BJ (cell line): ENCODE results near the gene EMX1. TPM values are rescaled to one million over a fixed set of nuclear protein-coding genes. Genes with fewer than 3 reads are reported as not detected.

ENCODE experiments used
- CTCF ChIA-PET: fragments of 350-600 bp; formaldehyde crosslinking; extraction: SDS; loops from one replicate; lab custom pipeline; 2021; ENCODE audit warnings: antibody characterized with exemption, inconsistent platforms; lab: Yijun Ruan, JAX
- POLR2A ChIA-PET: fragments of 300-600 bp; sonication (Branson Sonifier 250); formaldehyde crosslinking; extraction: SDS; loops from one replicate; lab custom pipeline; 2021; ENCODE audit warnings: antibody characterized with exemption; lab: Charles Lee
- DNase-seq: peaks from one replicate; pipeline ENCODE4 v3.0.0-alpha.2; 2011; ENCODE audit warnings: low read depth
- H3K27me3 ChIP-seq: 2 replicates; pipeline ENCODE4 v1.6.0; 2011; ENCODE audit warnings: low read length; ENCODE audit not compliant: control insufficient read depth, insufficient read depth
- H3K36me3 ChIP-seq: 2 replicates; pipeline ENCODE4 v1.5.1; 2011; ENCODE audit warnings: low read length; ENCODE audit not compliant: control insufficient read depth, insufficient read depth
- H3K4me3 ChIP-seq: 2 replicates; pipeline ENCODE4 v1.5.1; 2011; ENCODE audit warnings: low read depth, mild to moderate bottlenecking, control low read depth, low read length
- polyA plus RNA-seq: library from polyadenylated mRNA; depleted of rRNA; stranded (reverse); fragments of >200 nt; gene quantifications from 2 replicates; pipeline ENCODE4 v1.2.3, GENCODE V29; 2011
- TF ChIP-seq, protein P1 (sequence below): IDR thresholded peaks from 2 replicates; pipeline ENCODE4 v1.5.1; 2011; ENCODE audit warnings: low read depth, mild to moderate bottlenecking, control low read depth, inconsistent platforms, low read length, moderate library complexity; ENCODE audit not compliant: insufficient read depth

EMX1 gene
- polyA plus RNA-seq, 1 experiment: not detected

GRCh38 chr2:72913486-72914205 is 3.7 kb upstream of the EMX1 start:
- TF ChIP-seq, protein P1, sequence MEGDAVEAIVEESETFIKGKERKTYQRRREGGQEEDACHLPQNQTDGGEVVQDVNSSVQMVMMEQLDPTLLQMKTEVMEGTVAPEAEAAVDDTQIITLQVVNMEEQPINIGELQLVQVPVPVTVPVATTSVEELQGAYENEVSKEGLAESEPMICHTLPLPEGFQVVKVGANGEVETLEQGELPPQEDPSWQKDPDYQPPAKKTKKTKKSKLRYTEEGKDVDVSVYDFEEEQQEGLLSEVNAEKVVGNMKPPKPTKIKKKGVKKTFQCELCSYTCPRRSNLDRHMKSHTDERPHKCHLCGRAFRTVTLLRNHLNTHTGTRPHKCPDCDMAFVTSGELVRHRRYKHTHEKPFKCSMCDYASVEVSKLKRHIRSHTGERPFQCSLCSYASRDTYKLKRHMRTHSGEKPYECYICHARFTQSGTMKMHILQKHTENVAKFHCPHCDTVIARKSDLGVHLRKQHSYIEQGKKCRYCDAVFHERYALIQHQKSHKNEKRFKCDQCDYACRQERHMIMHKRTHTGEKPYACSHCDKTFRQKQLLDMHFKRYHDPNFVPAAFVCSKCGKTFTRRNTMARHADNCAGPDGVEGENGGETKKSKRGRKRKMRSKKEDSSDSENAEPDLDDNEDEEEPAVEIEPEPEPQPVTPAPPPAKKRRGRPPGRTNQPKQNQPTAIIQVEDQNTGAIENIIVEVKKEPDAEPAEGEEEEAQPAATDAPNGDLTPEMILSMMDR: peak; percentile 29; the same call in 1 of the 2 replicates
- POLR2A ChIA-PET: no interaction called here
- DNase-seq: no peak
- Histone ChIP-seq H3K4me3 (no peak overlapping the region), H3K27me3 (peaks cover 54% of the 10 kb centered on the region), H3K36me3 (no peaks in the 10 kb centered on the region)
- CTCF ChIA-PET: interaction anchor here (0.9 to 2.5 kb wide), 4 partner anchors 16 to 251 kb away, joined by 3 to 13 read pairs (median 3); partner anchors contain the start of gene SPR

GRCh38 chr2:72914206-72914559 is 3.1 kb upstream of the EMX1 start:
- Histone ChIP-seq H3K27me3 (peaks cover 56% of the 10 kb centered on the region), H3K4me3 (no peak overlapping the region), H3K36me3 (no peaks in the 10 kb centered on the region)
- no peak for DNase-seq
- CTCF ChIA-PET: interaction anchor here (0.9 to 2.5 kb wide), 5 partner anchors 16 to 251 kb away, joined by 3 to 13 read pairs (median 3); partner anchors contain the start of gene SPR
- POLR2A ChIA-PET: no interaction called here
- TF ChIP-seq, protein P1: no peak

- ChIA-PET CTCF (interaction anchor here (0.8 to 2.5 kb wide), 9 partner anchors 11 to 262 kb away, joined by 3 to 13 read pairs (median 3); partner anchors contain the start of gene SPR), POLR2A (no interaction called here)
- Histone ChIP-seq H3K4me3 (no peak overlapping the region), H3K36me3 (no peaks in the 10 kb centered on the region), H3K27me3 (peaks cover 58% of the 10 kb centered on the region)
- DNase-seq: no peak
- TF ChIP-seq, protein P1: no peak
Measured at GRCh38 chr2:72914589-72915319, 2.6 kb upstream of the EMX1 start.

DNA sequence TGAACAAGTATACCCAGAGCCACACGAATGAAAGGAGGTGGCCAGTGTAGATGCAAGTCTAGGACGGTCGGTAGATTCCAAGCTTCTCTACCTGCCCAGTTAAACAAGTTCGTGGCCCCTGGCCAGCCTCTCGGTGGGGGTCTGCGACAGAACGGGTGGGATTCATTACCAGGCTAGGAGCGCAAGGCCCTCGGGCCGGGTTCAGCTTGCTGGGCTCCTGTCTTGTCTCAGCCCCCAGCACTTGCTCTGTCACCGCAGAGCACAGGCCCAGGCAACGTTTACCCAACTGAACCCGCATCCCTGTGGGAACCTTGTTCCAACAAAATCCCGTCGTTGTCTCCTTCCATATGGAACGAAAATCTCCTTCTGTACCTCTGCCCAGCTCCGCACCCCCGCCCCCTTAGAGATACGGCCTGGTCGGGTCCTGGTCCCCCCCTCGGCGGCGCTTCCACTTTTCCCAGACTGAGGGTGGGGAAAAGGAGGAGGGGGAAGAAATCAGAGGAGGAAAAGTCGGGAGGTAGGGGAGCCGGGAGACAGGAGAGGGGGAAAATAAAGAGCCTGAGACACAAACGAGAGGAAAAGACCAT is 1.9 kb upstream of the EMX1 start:
- H3K27me3 ChIP-seq: peaks cover 62% of the 10 kb centered on the region
- H3K36me3 ChIP-seq: no peaks in the 10 kb centered on the region
- CTCF ChIA-PET: interaction anchor here (0.8 to 2.5 kb wide), 6 partner anchors 10 to 262 kb away, joined by 3 to 13 read pairs (median 4); no protein-coding TSS in a partner anchor
- DNase-seq: no peak
- TF ChIP-seq, protein P1: no peak
- POLR2A ChIA-PET: no interaction called here
- H3K4me3 ChIP-seq: no peak overlapping the region
